Body of pancreas (tissue), 4 donors: ENCODE measurements around the gene CASKIN2. TPM values are rescaled to one million over a fixed set of nuclear protein-coding genes. Genes with fewer than 3 reads are reported as not detected.

Source experiments
- ATAC-seq: fragments of 150-250 bp; one replicate; pipeline ENCODE4 v1.9.1; 2016
- DNase-seq, 4 donors: peaks; one replicate each; pipeline ENCODE4 v3.0.0-alpha.2; 2019
- H3K27ac ChIP-seq, 4 donors: fragments of 200-600 bp; sonication (generic); 1 replicate in 3 of 4; 2 replicates in 1 of 4; pipeline versions ENCODE4 v1.5.1 to v1.6.1; 2016 to 2019; ENCODE audit warnings: mild to moderate bottlenecking in 1 of 4, mixed read lengths in 1 of 4, moderate library complexity in 1 of 4
- H3K27me3 ChIP-seq, 2 donors: fragments of 200-600 bp; sonication (generic); one replicate each; pipeline ENCODE4 v1.6.0; 2016; ENCODE audit warnings: mild to moderate bottlenecking in 1 of 2
- H3K36me3 ChIP-seq, 2 donors: fragments of 200-600 bp; sonication (generic); replicated peaks in 1 of 2; 2 replicates each; pipeline ENCODE4 v1.5.1; 2016; ENCODE audit warnings: low read depth in 2 of 2; ENCODE audit not compliant: insufficient read depth in 1 of 2
- H3K4me1 ChIP-seq: fragments of 200-600 bp; sonication (generic); one replicate; pipeline ENCODE4 v1.6.0; 2016
- H3K4me3 ChIP-seq, 2 donors: fragments of 200-600 bp; sonication (generic); 1 replicate in 1 of 2; 2 replicates in 1 of 2; pipeline ENCODE4 v1.5.1; 2016 to 2019
- H3K9me3 ChIP-seq, 3 donors: fragments of 200-600 bp; sonication (generic); 1 replicate in 2 of 3; 2 replicates in 1 of 3; pipeline ENCODE4 v1.5.1; 2016
- CTCF ChIP-seq, 7 experiments: fragments of 450-650 bp in 4 of 7; fragments of 200-600 bp in 3 of 7; sonication (generic) in 3 of 7; IDR thresholded peaks; one replicate each; pipeline ENCODE4 v1.5.1; 2016 to 2019; ENCODE audit warnings: antibody characterized with exemption in 7 of 7
- POLR2A ChIP-seq, 3 donors: fragments of 450-650 bp; IDR thresholded peaks; one replicate each; pipeline ENCODE4 v1.6.1; 2016; ENCODE audit warnings: antibody characterized with exemption in 3 of 3, mild to moderate bottlenecking in 2 of 3
- WGBS, 2 donors: methylation state at CpG; one replicate each; pipeline ENCODE4 v1.1.5; 2017; 5-methylcytosine and 5-hydroxymethylcytosine counted together
- intact Hi-C: fragments of 100-400 bp; cut with DNase I; formaldehyde crosslinking; loops from one replicate; pipeline ENCODE4 v1.15.1; 2023
- total RNA-seq, 2 donors: library from RNA; depleted of rRNA; stranded (reverse); fragments of >200 nt; gene quantifications; one replicate each; pipeline ENCODE4 v1.1.0, GENCODE V29; 2016

CASKIN2 gene
- total RNA-seq, 2 donors from 2014 or later: 9.1 to 16.2 TPM

- peak in 1 of 4 donors; percentile 42 for DNase-seq
- TF ChIP-seq POLR2A (IDR thresholded peaks at IDR 0.05) (no peak), CTCF (IDR thresholded peaks at IDR 0.05) (no peak)
- Histone ChIP-seq H3K9me3 (no peaks in the 10 kb centered on the region), H3K4me3 (no peak overlapping the region), H3K36me3 (no peaks in the 10 kb centered on the region), H3K4me1 (peaks cover 89% of the 10 kb centered on the region), H3K27me3 (no peaks in the 10 kb centered on the region), H3K27ac (peak overlapping the region in 3 of 4 donors; percentile 53 to 98 (median 75))
- 60 to 61% methylated on average over 7 to 9 of the region's 9 CpGs for WGBS, 2 donors
- ATAC-seq: no peak
- intact Hi-C loops: no loop called here
Observed at GRCh38 chr17:75547091-75547490, 31.8 kb upstream of the CASKIN2 start.

- no peaks in the 10 kb centered on the region for H3K9me3 ChIP-seq
- WGBS, 2 donors: 19 to 37% methylated on average over 8 to 13 of the region's 13 CpGs
- DNase-seq (peak; percentile 43 to 67 (median 49)), ATAC-seq (no peak)
- peaks cover 92% of the 10 kb centered on the region for H3K4me1 ChIP-seq
- TF ChIP-seq POLR2A (IDR thresholded peaks at IDR 0.05) (no peak), CTCF (IDR thresholded peaks at IDR 0.05) (no peak)
- H3K27ac ChIP-seq: peak overlapping the region in 3 of 4 donors; percentile 59 to 79 (median 75)
- intact Hi-C loops: no loop called here
- no peaks in the 10 kb centered on the region for H3K36me3 ChIP-seq
- H3K4me3 ChIP-seq: no peak overlapping the region
- H3K27me3 ChIP-seq: no peaks in the 10 kb centered on the region
Observed at GRCh38 chr17:75546181-75546580, 30.8 kb upstream of the CASKIN2 start.

DNA sequence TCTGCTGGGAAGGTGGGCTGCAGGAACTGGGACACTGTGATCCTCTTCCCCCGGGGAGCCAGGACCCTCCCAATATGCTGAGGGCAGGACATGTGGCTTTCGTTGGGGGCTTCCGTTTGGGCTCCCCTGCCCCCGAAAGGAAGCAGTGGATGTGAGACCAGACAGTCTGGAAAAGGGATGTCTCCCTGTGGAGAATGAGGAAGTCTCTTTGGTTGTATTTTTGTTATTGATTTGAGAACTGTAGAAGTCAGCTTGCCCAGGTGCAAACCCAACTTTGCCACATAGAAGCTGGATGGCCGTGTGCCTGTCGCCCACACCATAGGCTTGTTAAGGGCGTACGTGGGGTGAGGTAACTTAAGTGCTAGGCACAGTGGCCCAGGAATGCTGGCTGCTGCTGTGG, 28.9 kb upstream of the CASKIN2 start:
- DNase-seq (no peak), ATAC-seq (no peak)
- no peaks in the 10 kb centered on the region for H3K9me3 ChIP-seq
- H3K4me3 ChIP-seq: no peak overlapping the region
- H3K27ac ChIP-seq: peak overlapping the region in 3 of 4 donors; percentile 59 to 79 (median 75)
- H3K4me1 ChIP-seq: peaks cover 92% of the 10 kb centered on the region
- no peak for TF ChIP-seq POLR2A (IDR thresholded peaks at IDR 0.05)
- no peak for TF ChIP-seq CTCF (IDR thresholded peaks at IDR 0.05)
- no peaks in the 10 kb centered on the region for H3K36me3 ChIP-seq
- 70 to 77% methylated on average over 5 to 8 of the region's 8 CpGs for WGBS, 2 donors
- intact Hi-C loops: no loop called here
- no peaks in the 10 kb centered on the region for H3K27me3 ChIP-seq

DNA sequence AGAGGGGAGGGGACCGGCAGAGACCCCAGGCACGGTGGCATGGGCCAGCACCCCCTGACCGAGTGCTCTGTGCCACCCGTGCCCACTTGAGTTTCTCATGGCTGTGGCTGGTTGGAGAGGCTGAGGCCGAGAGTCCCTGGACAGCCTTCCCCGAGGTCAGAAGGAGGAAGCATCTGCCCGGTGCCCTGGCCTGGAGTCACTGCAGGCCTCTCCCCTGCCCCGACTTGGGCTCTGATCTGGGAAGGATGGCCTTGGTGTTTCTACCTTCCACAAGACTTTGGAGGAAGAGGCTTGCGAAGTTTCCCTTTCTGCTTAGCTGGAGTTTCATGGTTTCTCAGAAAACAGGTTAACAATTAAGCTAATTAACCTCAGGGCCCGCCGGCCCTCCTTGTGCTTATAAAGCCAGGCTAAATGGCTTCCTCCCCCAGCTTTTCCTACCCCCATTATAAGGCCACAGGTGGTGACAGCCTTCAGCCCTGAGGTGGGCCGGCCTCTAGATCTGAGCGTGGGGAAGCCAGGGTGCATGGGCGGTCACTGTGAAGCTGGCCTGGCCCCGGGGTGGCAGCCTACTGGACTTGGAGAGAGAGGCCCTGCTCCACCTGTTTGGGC, 27.5 kb upstream of the CASKIN2 start:
- H3K27me3 ChIP-seq: no peaks in the 10 kb centered on the region
- peak overlapping the region; percentile 50 to 79 (median 67) for H3K27ac ChIP-seq
- H3K9me3 ChIP-seq: no peaks in the 10 kb centered on the region
- 56 to 65% methylated on average over 11 to 15 of the region's 15 CpGs for WGBS, 2 donors
- intact Hi-C loops: no loop called here
- peaks cover 93% of the 10 kb centered on the region for H3K4me1 ChIP-seq
- no peaks in the 10 kb centered on the region for H3K36me3 ChIP-seq
- H3K4me3 ChIP-seq: no peak overlapping the region
- no peak for DNase-seq
- no peak for TF ChIP-seq CTCF (IDR thresholded peaks at IDR 0.05)
- peak; percentile 22 for ATAC-seq

DNA sequence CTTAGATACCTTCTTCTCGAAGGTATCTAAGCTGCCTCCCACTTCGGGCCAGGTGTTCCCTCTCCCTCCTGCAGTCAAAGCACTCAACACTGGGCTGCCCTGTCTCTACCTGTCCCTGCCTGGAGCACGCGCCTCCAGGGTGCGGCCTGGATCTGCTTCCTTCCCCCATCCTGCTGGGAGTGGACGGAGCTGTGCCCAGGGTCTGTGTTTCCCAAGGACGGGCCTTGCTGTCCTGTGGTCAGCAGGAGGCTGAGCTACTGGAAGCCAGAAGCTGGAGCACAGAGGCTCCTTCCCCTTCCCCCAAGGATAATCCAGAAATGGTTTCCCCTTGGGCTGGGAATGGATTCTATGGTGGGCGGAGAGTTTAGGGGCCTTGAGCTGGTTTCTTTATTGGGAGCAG, 26.9 kb upstream of the CASKIN2 start:
- 70 to 81% methylated on average over 8 of the region's 8 CpGs for WGBS, 2 donors
- Histone ChIP-seq H3K27me3 (no peaks in the 10 kb centered on the region), H3K27ac (peak overlapping the region; percentile 50 to 79 (median 67)), H3K36me3 (no peaks in the 10 kb centered on the region), H3K9me3 (no peaks in the 10 kb centered on the region), H3K4me3 (no peak overlapping the region), H3K4me1 (peaks cover 89% of the 10 kb centered on the region)
- TF ChIP-seq CTCF (IDR thresholded peaks at IDR 0.05): no peak
- no peak for TF ChIP-seq POLR2A (IDR thresholded peaks at IDR 0.05)
- no peak for ATAC-seq
- intact Hi-C loops: no loop called here
- no peak for DNase-seq
